ENCODE measurements around the gene SLC30A2. TPM values are rescaled to one million over a fixed set of nuclear protein-coding genes. Genes with fewer than 3 reads are reported as not detected.
A peak's percentile ranks its signal among the peaks of the same experiment; 100 is the strongest.

SLC30A2 gene
- total and polyA plus RNA-seq, 2 of the 13 experiments (the other 11 are each of a cell fraction or from before 2014, with no cell fraction given), result not detected

- peak; percentile 1 to 40; a peak in 2 of 4 replicates for TF ChIP-seq MAFK (conservative IDR thresholded peaks at IDR 0.05 in 1 of 2, IDR thresholded peaks at IDR 0.05 in 1 of 2; ENCODE audit: low read length in 2 of 2)
- TF ChIP-seq KLF11 (CRISPR knock-in tag; IDR thresholded peaks at IDR 0.05), result no peak
- no peak for TF ChIP-seq SIN3B (IDR thresholded peaks at IDR 0.05; ENCODE audit: low read length)
- no peak for TF ChIP-seq SMYD3 (CRISPR knock-in tag; IDR thresholded peaks at IDR 0.05)
- no peak for TF ChIP-seq ELF4 (CRISPR knock-in tag; IDR thresholded peaks at IDR 0.05; ENCODE audit: borderline replicate concordance)
Observed at GRCh38 chr1:26079960-26080814, 34.3 kb upstream of the SLC30A2 start (continued).

GRCh38 chr1:26079178-26079563 lies 33.3 kb upstream of the SLC30A2 start:
- FAIRE-seq, result no peak
- H3K9me3 ChIP-seq (ENCODE audit: low read length), result no peaks in the 10 kb centered on the region
- no peaks in the 10 kb centered on the region for H4K20me1 ChIP-seq (ENCODE audit: insufficient read depth, low read length)
- no peak for ATAC-seq
- intact Hi-C loops (cut with micrococcal nuclease; ENCODE audit: unreplicated experiment) (no loop called here), in situ Hi-C loops (cut with HindIII; ENCODE audit: extremely low pct_ligation_motif_present, low pct_unique_long_range_greater_than_20kb) (no loop called here)
- no peak overlapping the region for H2AFZ ChIP-seq (ENCODE audit: low read length)
- H3K27me3 ChIP-seq (ENCODE audit: control insufficient read depth in 1 of 2, insufficient read depth in 2 of 2, low read length in 2 of 2), result no peaks in the 10 kb centered on the region; a peak in 1 of 5 replicates
- H3K79me2 ChIP-seq (ENCODE audit: insufficient read depth, low read length), result no peaks in the 10 kb centered on the region
- H3K4me1 ChIP-seq (ENCODE audit: insufficient read depth, low read length), result no peaks in the 10 kb centered on the region
- WGBS (ENCODE audit: low lambda C conversion rate), result 16% methylated on average over 7 of the region's 7 CpGs
- H3K4me3 ChIP-seq (replicated peaks in 1 of 3; ENCODE audit: insufficient read depth in 1 of 3, low read depth in 2 of 3, low read length in 3 of 3), result no peak overlapping the region
- H3K36me3 ChIP-seq (replicated peaks in 1 of 2; ENCODE audit: control insufficient read depth in 1 of 2, insufficient read depth in 2 of 2, low read length in 2 of 2), result no peaks in the 10 kb centered on the region
- POLR2A ChIA-PET, result no interaction called here
- H3K27ac ChIP-seq (ENCODE audit: extremely low read length, insufficient read depth, low read length), result no peak overlapping the region
- BruUV-seq (replicated peaks), result no TSS peak
- CTCF ChIA-PET (ENCODE audit: low intra/inter-chr PET ratio, low total read pairs), result no interaction called here
- no peak for DNase-seq (ENCODE audit: low spot score)
- no peak overlapping the region for H3K4me2 ChIP-seq (ENCODE audit: low read depth, low read length)
- H3K9ac ChIP-seq (ENCODE audit: insufficient read depth, low read depth, low read length), result no peak overlapping the region
- no peak for TF ChIP-seq MEF2D (CRISPR knock-in tag; IDR thresholded peaks at IDR 0.05)
- no peak for TF ChIP-seq PREB (CRISPR knock-in tag; IDR thresholded peaks at IDR 0.05)
- no peak for TF ChIP-seq HNF4A (CRISPR knock-in tag; IDR thresholded peaks at IDR 0.05)
- no peak for TF ChIP-seq ZNF234 (CRISPR knock-in tag; conservative IDR thresholded peaks at IDR 0.05)
- no peak for TF ChIP-seq TBP (CRISPR knock-in tag; IDR thresholded peaks at IDR 0.05)
- TF ChIP-seq PAWR (CRISPR knock-in tag; IDR thresholded peaks at IDR 0.05; ENCODE audit: borderline replicate concordance), result no peak
- no peak for TF ChIP-seq UBTF (CRISPR knock-in tag; IDR thresholded peaks at IDR 0.05)
- no peak for TF ChIP-seq ZNF232 (CRISPR knock-in tag; IDR thresholded peaks at IDR 0.05; ENCODE audit: borderline replicate concordance)
- TF ChIP-seq SNAPC5 (CRISPR knock-in tag; IDR thresholded peaks at IDR 0.05; ENCODE audit: borderline replicate concordance), result no peak
- no peak for TF ChIP-seq AGO2 (optimal IDR thresholded peaks at IDR 0.05; ENCODE audit: low read depth, low read length)
- no peak for TF ChIP-seq ZNF350 (CRISPR knock-in tag; IDR thresholded peaks at IDR 0.05; ENCODE audit: borderline replicate concordance, low read depth)
- no peak for TF ChIP-seq ZNF431 (CRISPR knock-in tag; IDR thresholded peaks at IDR 0.05; ENCODE audit: borderline replicate concordance, low read depth)
- TF ChIP-seq GTF3A (CRISPR knock-in tag; conservative IDR thresholded peaks at IDR 0.05), result no peak
- TF ChIP-seq ZNF207 (IDR thresholded peaks at IDR 0.05; ENCODE audit: borderline replicate concordance), result no peak
- TF ChIP-seq REXO4 (CRISPR knock-in tag; IDR thresholded peaks at IDR 0.05; ENCODE audit: borderline replicate concordance), result no peak
- no peak for TF ChIP-seq RFX1 (IDR thresholded peaks at IDR 0.05)
